Activated naive CD4-positive, alpha-beta T cell treated with anti-CD3 and anti-CD28 coated beads, Interleukin-2, amount 50 U/mL, for 72 hours (primary cell): ENCODE measurements around the gene TCP1. TPM values are rescaled to one million over a fixed set of nuclear protein-coding genes. Genes with fewer than 3 reads are reported as not detected.
"Not testable (repeated sequence)": the region's sequence is repeated elsewhere in the genome, so short reads cannot be mapped to it uniquely, and the experiment has no call there.

ENCODE experiments used
- ATAC-seq, 2 donors: fragments of 150-1000 bp; cut with Tn5 transposase; 2 replicates each; pipeline ENCODE4 v1.10.0; 2021; ENCODE audit warnings: mild to moderate bottlenecking in 2 of 2, moderate library complexity in 2 of 2
- DNase-seq, 2 donors: peaks; one replicate each; pipeline ENCODE4 v3.0.0; 2021 to 2022; ENCODE audit warnings: low spot score in 2 of 2
- H3K27ac Mint-ChIP-seq, 2 donors: one replicate each; pipeline ENCODE4 v1.8.0; 2022; ENCODE audit warnings: mild to moderate bottlenecking in 2 of 2, mixed read lengths in 2 of 2
- H3K36me3 Mint-ChIP-seq, 2 donors: one replicate each; pipeline ENCODE4 v1.8.0; 2022; ENCODE audit warnings: mixed read lengths in 2 of 2
- H3K9me3 Mint-ChIP-seq, 2 donors: one replicate each; pipeline ENCODE4 v1.8.0; 2022; ENCODE audit warnings: mixed read lengths in 2 of 2
- total RNA-seq, 2 donors: library from RNA; stranded (reverse); gene quantifications; one replicate each; pipeline ENCODE4 v1.2.3, GENCODE V29; 2022

The TCP1 gene
- total RNA-seq, 2 donors from 2014 or later = 378 to 626 TPM

- not testable (repeated sequence) for H3K9me3 Mint-ChIP-seq, DNase-seq, ATAC-seq
- Mint-ChIP-seq H3K27ac (peak overlapping the region in 1 of 2 donors; percentile 60), H3K36me3 (peaks cover 9 to 28% of the 10 kb centered on the region in 2 donors)
Measured at GRCh38 chr6:159733395-159733794, 56.0 kb downstream of the TCP1 start.

- not testable (repeated sequence) for H3K9me3 Mint-ChIP-seq, H3K27ac Mint-ChIP-seq, ATAC-seq, DNase-seq
- H3K36me3 Mint-ChIP-seq = peaks cover 15 to 34% of the 10 kb centered on the region in 2 donors
Measured at GRCh38 chr6:159732550-159732949, 56.9 kb downstream of the TCP1 start.

- DNase-seq = no peak
- Mint-ChIP-seq H3K9me3 (no peaks in the 10 kb centered on the region), H3K36me3 (peaks cover 28 to 43% of the 10 kb centered on the region in 2 donors), H3K27ac (peak overlapping the region in 1 of 2 donors; percentile 36)
- ATAC-seq = no peak
Measured at GRCh38 chr6:159730332-159730676, 59.1 kb downstream of the TCP1 start.

GRCh38 chr6:159729598-159730331 lies 59.6 kb downstream of the TCP1 start:
- ATAC-seq (no peak), DNase-seq (no peak)
- Mint-ChIP-seq H3K27ac (peak overlapping the region; percentile 81 to 98), H3K9me3 (no peaks in the 10 kb centered on the region), H3K36me3 (peaks cover 28 to 43% of the 10 kb centered on the region in 2 donors)

- no peak for ATAC-seq
- no peak for DNase-seq
- peaks cover 28 to 50% of the 10 kb centered on the region in 2 donors for H3K36me3 Mint-ChIP-seq
Measured at GRCh38 chr6:159728531-159728964, 60.9 kb downstream of the TCP1 start.

More at GRCh38 chr6:159728531-159728964, 60.9 kb downstream of the TCP1 start:
- H3K27ac Mint-ChIP-seq = peak overlapping the region; percentile 96 to 98
- no peaks in the 10 kb centered on the region for H3K9me3 Mint-ChIP-seq

Other genes starting within 250 kb of the TCP1 start
- gene SOD2, start 96.4 kb downstream of the TCP1 start, total RNA-seq = 100 to 1,000 TPM; 154 to 182 TPM
- gene WTAP, start 62.1 kb downstream of the TCP1 start, total RNA-seq = 10 to 100 TPM; 89.9 to 94.3 TPM
- gene ACAT2, start 27.6 kb downstream of the TCP1 start, total RNA-seq = 100 to 1,000 TPM in 1 of 2 donors, 10 to 100 TPM in 1; 78.9 to 113 TPM
- gene MRPL18, start 865 bp upstream of the TCP1 start, total RNA-seq = 10 to 100 TPM; 95.2 to 97.4 TPM
- under 1 TPM; 0.35 to 0.80 TPM for gene PNLDC1, start 10.7 kb upstream of the TCP1 start, total RNA-seq
- under 1 TPM in 1 of 2 donors, not detected in 1; 0.02 TPM for gene MAS1, start 101.4 kb upstream of the TCP1 start, total RNA-seq
- 100 to 1,000 TPM in 1 of 2 donors, 10 to 100 TPM in 1; 73.8 to 105 TPM for gene IGF2R, start 179.5 kb upstream of the TCP1 start, total RNA-seq